22Rv1 (cell line): Measurements from ENCODE around the gene DNAJC10.
A peak's percentile ranks its signal among the peaks of the same experiment; 100 is the strongest.

Experiments
- ZFX ChIP-seq: fragments of 450-650 bp; IDR thresholded peaks from 2 replicates; pipeline ENCODE4 v1.6.1; 2017; ENCODE audit warnings: antibody characterized with exemption, borderline replicate concordance
- TF ChIP-seq, protein P1 (sequence below): fragments of 450-650 bp; IDR thresholded peaks from 2 replicates; pipeline ENCODE4 v1.5.1; 2017; ENCODE audit warnings: mild to moderate bottlenecking

DNA sequence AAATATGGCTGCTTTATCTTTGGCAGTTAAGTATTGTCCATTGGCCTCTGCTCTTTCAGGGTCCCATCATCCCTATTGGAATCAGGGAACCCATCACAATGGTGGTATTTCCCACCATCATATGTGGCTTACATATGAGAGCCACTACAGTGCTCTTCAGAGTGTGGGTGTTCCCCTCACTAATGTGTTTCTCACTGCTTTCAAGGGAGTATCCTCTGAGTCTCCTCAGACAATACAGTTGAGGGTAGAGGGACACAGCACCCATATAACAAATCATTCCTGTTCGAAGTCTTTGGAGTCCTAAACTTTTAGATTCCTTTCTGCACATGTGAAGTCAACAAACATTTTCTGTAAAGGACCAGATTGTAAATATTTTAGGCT lies 48.8 kb upstream of the DNAJC10 start:
- TF ChIP-seq, protein P1, sequence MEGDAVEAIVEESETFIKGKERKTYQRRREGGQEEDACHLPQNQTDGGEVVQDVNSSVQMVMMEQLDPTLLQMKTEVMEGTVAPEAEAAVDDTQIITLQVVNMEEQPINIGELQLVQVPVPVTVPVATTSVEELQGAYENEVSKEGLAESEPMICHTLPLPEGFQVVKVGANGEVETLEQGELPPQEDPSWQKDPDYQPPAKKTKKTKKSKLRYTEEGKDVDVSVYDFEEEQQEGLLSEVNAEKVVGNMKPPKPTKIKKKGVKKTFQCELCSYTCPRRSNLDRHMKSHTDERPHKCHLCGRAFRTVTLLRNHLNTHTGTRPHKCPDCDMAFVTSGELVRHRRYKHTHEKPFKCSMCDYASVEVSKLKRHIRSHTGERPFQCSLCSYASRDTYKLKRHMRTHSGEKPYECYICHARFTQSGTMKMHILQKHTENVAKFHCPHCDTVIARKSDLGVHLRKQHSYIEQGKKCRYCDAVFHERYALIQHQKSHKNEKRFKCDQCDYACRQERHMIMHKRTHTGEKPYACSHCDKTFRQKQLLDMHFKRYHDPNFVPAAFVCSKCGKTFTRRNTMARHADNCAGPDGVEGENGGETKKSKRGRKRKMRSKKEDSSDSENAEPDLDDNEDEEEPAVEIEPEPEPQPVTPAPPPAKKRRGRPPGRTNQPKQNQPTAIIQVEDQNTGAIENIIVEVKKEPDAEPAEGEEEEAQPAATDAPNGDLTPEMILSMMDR, result peak; percentile 13; the same call in 1 of the 2 replicates
- no peak for TF ChIP-seq ZFX
